Measurements from ENCODE around the gene UBQLN3. TPM values are rescaled to one million over a fixed set of nuclear protein-coding genes. Genes with fewer than 3 reads are reported as not detected.

Gene UBQLN3
- total RNA-seq (ENCODE audit: unreplicated experiment): not detected
- long read RNA-seq: 0 reads

GRCh38 chr11:5509803-5510202 is at the start of gene UBQLN3:
TSS of gene UBQLN3 (minus strand) at chr11:5509957. CDS start at chr11:5509558, 399 bp downstream.
- no peak for DNase-seq
- Mint-ChIP-seq H3K4me3 (ENCODE audit: unreplicated experiment) (no peak within 1 kb of the TSS), H3K9me3 (ENCODE audit: unreplicated experiment) (peaks cover 3% of the 10 kb centered on the region), H3K27me3 (ENCODE audit: unreplicated experiment) (peaks cover 4% of the 10 kb centered on the region), H3K4me1 (ENCODE audit: low read depth, unreplicated experiment) (no peaks in the 10 kb centered on the region), H3K36me3 (ENCODE audit: unreplicated experiment) (no peaks in the 10 kb centered on the region), H3K27ac (ENCODE audit: unreplicated experiment) (no peak within 1 kb of the TSS)
- TF ChIP-seq, protein P1, sequence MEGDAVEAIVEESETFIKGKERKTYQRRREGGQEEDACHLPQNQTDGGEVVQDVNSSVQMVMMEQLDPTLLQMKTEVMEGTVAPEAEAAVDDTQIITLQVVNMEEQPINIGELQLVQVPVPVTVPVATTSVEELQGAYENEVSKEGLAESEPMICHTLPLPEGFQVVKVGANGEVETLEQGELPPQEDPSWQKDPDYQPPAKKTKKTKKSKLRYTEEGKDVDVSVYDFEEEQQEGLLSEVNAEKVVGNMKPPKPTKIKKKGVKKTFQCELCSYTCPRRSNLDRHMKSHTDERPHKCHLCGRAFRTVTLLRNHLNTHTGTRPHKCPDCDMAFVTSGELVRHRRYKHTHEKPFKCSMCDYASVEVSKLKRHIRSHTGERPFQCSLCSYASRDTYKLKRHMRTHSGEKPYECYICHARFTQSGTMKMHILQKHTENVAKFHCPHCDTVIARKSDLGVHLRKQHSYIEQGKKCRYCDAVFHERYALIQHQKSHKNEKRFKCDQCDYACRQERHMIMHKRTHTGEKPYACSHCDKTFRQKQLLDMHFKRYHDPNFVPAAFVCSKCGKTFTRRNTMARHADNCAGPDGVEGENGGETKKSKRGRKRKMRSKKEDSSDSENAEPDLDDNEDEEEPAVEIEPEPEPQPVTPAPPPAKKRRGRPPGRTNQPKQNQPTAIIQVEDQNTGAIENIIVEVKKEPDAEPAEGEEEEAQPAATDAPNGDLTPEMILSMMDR (IDR thresholded peaks at IDR 0.05; ENCODE audit: partially characterized antibody, unreplicated experiment): no peak

- TF ChIP-seq, protein P1 (IDR thresholded peaks at IDR 0.05; ENCODE audit: partially characterized antibody, unreplicated experiment): no peak
- Mint-ChIP-seq H3K9me3 (ENCODE audit: unreplicated experiment) (no peaks in the 10 kb centered on the region), H3K4me1 (ENCODE audit: low read depth, unreplicated experiment) (peaks cover 3% of the 10 kb centered on the region), H3K27ac (ENCODE audit: unreplicated experiment) (no peak overlapping the region), H3K36me3 (ENCODE audit: unreplicated experiment) (no peaks in the 10 kb centered on the region), H3K4me3 (ENCODE audit: unreplicated experiment) (no peak overlapping the region), H3K27me3 (ENCODE audit: unreplicated experiment) (no peaks in the 10 kb centered on the region)
- DNase-seq: no peak
These were observed 48.0 kb upstream of the UBQLN3 start for GRCh38 chr11:5557751-5558150.

DNA sequence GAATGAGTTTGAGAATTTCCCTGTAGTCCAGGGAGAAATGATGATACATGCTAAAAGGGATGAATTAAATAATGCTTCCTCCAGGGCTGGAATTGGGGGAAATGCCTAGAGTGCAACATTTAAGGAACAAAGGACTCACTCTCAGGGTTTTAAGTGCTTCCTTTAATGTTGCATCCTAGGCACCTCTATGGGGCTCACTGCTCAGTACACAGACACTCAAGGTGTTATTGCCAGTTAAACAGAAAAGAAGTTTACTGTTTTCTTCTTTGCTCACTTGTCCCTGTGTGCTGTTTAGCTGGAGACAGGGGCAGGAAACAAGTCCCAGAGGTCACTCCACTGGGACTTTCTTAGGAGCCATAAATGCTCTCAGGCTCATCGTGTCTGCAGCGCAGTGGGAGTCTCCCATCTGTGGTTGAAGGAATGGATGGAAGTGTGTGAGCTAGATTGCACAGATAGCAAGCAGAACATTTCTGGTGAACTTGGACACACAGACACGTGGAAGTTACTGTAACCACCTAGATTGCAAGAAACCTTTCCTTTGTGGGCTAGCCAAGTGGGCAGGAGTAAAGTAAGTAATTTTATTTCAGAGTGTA is 46.9 kb upstream of the UBQLN3 start:
- H3K4me1 Mint-ChIP-seq (ENCODE audit: low read depth, unreplicated experiment): peaks cover 3% of the 10 kb centered on the region
- H3K27me3 Mint-ChIP-seq (ENCODE audit: unreplicated experiment): no peaks in the 10 kb centered on the region
- no peaks in the 10 kb centered on the region for H3K36me3 Mint-ChIP-seq (ENCODE audit: unreplicated experiment)
- no peak overlapping the region for H3K27ac Mint-ChIP-seq (ENCODE audit: unreplicated experiment)
- TF ChIP-seq, protein P1 (IDR thresholded peaks at IDR 0.05; ENCODE audit: partially characterized antibody, unreplicated experiment): no peak
- H3K4me3 Mint-ChIP-seq (ENCODE audit: unreplicated experiment): no peak overlapping the region
- DNase-seq: no peak
- H3K9me3 Mint-ChIP-seq (ENCODE audit: unreplicated experiment): no peaks in the 10 kb centered on the region

DNA sequence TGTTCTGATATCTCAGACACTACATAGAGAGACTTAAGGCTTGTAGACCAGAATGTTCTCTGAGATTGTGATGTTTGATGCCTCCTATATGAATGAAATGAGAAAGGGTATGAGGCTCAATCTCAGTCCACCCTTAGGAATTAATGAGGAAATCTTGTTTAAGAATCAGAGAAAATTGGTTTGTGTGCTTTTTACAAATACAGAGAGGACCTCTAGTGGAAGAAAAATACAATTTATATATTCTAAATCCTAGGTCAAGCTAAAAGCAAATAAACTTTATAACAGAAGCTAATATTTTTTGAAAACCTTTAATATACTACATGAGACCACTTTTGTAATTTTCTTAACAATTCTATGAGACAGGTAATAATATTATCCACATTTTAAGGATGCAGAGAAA is 43.6 kb upstream of the UBQLN3 start:
- Mint-ChIP-seq H3K27ac (ENCODE audit: unreplicated experiment) (no peak overlapping the region), H3K4me1 (ENCODE audit: low read depth, unreplicated experiment) (peaks cover 3% of the 10 kb centered on the region), H3K36me3 (ENCODE audit: unreplicated experiment) (no peaks in the 10 kb centered on the region), H3K9me3 (ENCODE audit: unreplicated experiment) (no peaks in the 10 kb centered on the region), H3K27me3 (ENCODE audit: unreplicated experiment) (peaks cover 2% of the 10 kb centered on the region), H3K4me3 (ENCODE audit: unreplicated experiment) (no peak overlapping the region)
- TF ChIP-seq, protein P1 (IDR thresholded peaks at IDR 0.05; ENCODE audit: partially characterized antibody, unreplicated experiment): no peak
- DNase-seq: no peak

- TF ChIP-seq, protein P1 (IDR thresholded peaks at IDR 0.05; ENCODE audit: partially characterized antibody, unreplicated experiment): no peak
- H3K4me1 Mint-ChIP-seq (ENCODE audit: low read depth, unreplicated experiment): no peaks in the 10 kb centered on the region
- H3K27me3 Mint-ChIP-seq (ENCODE audit: unreplicated experiment): peaks cover 2% of the 10 kb centered on the region
- no peak overlapping the region for H3K4me3 Mint-ChIP-seq (ENCODE audit: unreplicated experiment)
- no peak overlapping the region for H3K27ac Mint-ChIP-seq (ENCODE audit: unreplicated experiment)
- H3K9me3 Mint-ChIP-seq (ENCODE audit: unreplicated experiment): no peaks in the 10 kb centered on the region
- H3K36me3 Mint-ChIP-seq (ENCODE audit: unreplicated experiment): no peaks in the 10 kb centered on the region
- DNase-seq: no peak
These were observed 40.8 kb upstream of the UBQLN3 start for GRCh38 chr11:5550440-5551095.

All from glutamatergic neuron (in vitro differentiated cells).